ENCODE measurements around the gene GCAT. TPM values are rescaled to one million over a fixed set of nuclear protein-coding genes. Genes with fewer than 3 reads are reported as not detected.

Gene GCAT
- total RNA-seq, 1 donor from 2014 or later, result 29.1 TPM

- DNase-seq (ENCODE audit: low read depth), result no peak
- no peak overlapping the region for H3K4me3 ChIP-seq (ENCODE audit: low read depth, low read length)
- no peak for TF ChIP-seq CTCF (conservative IDR thresholded peaks at IDR 0.05; ENCODE audit: low read depth, low read length)
These were observed 35.9 kb upstream of the GCAT start for GRCh38 chr22:37771702-37772427.

- H3K4me3 ChIP-seq (ENCODE audit: low read depth, low read length), result no peak overlapping the region
- no peak for TF ChIP-seq CTCF (conservative IDR thresholded peaks at IDR 0.05; ENCODE audit: low read depth, low read length)
- no peak for DNase-seq (ENCODE audit: low read depth)
These were observed 33.0 kb upstream of the GCAT start for GRCh38 chr22:37774728-37775127.

GRCh38 chr22:37775785-37776638 is 31.7 kb upstream of the GCAT start:
- no peak for DNase-seq (ENCODE audit: low read depth)
- H3K4me3 ChIP-seq (ENCODE audit: low read depth, low read length), result no peak overlapping the region
- no peak for TF ChIP-seq CTCF (conservative IDR thresholded peaks at IDR 0.05; ENCODE audit: low read depth, low read length)

GRCh38 chr22:37776639-37777005 is 31.1 kb upstream of the GCAT start:
- H3K4me3 ChIP-seq (ENCODE audit: low read depth, low read length), result no peak overlapping the region
- no peak for DNase-seq (ENCODE audit: low read depth)
- TF ChIP-seq CTCF (conservative IDR thresholded peaks at IDR 0.05; ENCODE audit: low read depth, low read length), result no peak

GRCh38 chr22:37777122-37777687 is 30.5 kb upstream of the GCAT start:
- no peak for TF ChIP-seq CTCF (conservative IDR thresholded peaks at IDR 0.05; ENCODE audit: low read depth, low read length)
- peak; percentile 68 for DNase-seq (ENCODE audit: low read depth)
- H3K4me3 ChIP-seq (ENCODE audit: low read depth, low read length), result no peak overlapping the region

- no peak for TF ChIP-seq CTCF (conservative IDR thresholded peaks at IDR 0.05; ENCODE audit: low read depth, low read length)
- no peak overlapping the region for H3K4me3 ChIP-seq (ENCODE audit: low read depth, low read length)
- no peak for DNase-seq (ENCODE audit: low read depth)
These were observed 29.2 kb upstream of the GCAT start for GRCh38 chr22:37778370-37779009.
